Islet precursor cell (in vitro differentiated cells): ENCODE measurements around the gene FREM2.
A peak's percentile ranks its signal among the peaks of the same experiment; 100 is the strongest.

ENCODE experiments used
- DNase-seq: peaks from one replicate; pipeline ENCODE4 v3.0.0-alpha.2; 2018

Gene FREM2

GRCh38 chr13:38687246-38688229 is 661 bp downstream of the FREM2 start:
- peak; percentile 76 for DNase-seq

- DNase-seq, result no peak
These were observed 1.8 kb downstream of the FREM2 start for GRCh38 chr13:38688674-38689073.

GRCh38 chr13:38690231-38690630 is 3.4 kb downstream of the FREM2 start:
- DNase-seq, result no peak

GRCh38 chr13:38693168-38693567 is 6.3 kb downstream of the FREM2 start:
- DNase-seq, result no peak

- no peak for DNase-seq
These were observed 6.8 kb downstream of the FREM2 start for GRCh38 chr13:38693641-38694040.

GRCh38 chr13:38697197-38697596 is 10.3 kb downstream of the FREM2 start:
- no peak for DNase-seq

- peak; percentile 63 for DNase-seq
These were observed 10.9 kb downstream of the FREM2 start for GRCh38 chr13:38697628-38698333.

GRCh38 chr13:38700051-38700450 is 13.2 kb downstream of the FREM2 start:
- no peak for DNase-seq

GRCh38 chr13:38702669-38703068 is 15.8 kb downstream of the FREM2 start:
- no peak for DNase-seq

- no peak for DNase-seq
These were observed 16.4 kb downstream of the FREM2 start for GRCh38 chr13:38703255-38703654.

GRCh38 chr13:38705365-38705764 is 18.5 kb downstream of the FREM2 start:
- DNase-seq, result no peak

- DNase-seq, result no peak
These were observed 20.6 kb downstream of the FREM2 start for GRCh38 chr13:38707460-38707859.

- no peak for DNase-seq
These were observed 26.2 kb downstream of the FREM2 start for GRCh38 chr13:38713046-38713445.

- no peak for DNase-seq
These were observed 31.5 kb downstream of the FREM2 start for GRCh38 chr13:38718374-38718773.

- peak; percentile 55 for DNase-seq
These were observed 43.5 kb downstream of the FREM2 start for GRCh38 chr13:38730332-38730731.

GRCh38 chr13:38733146-38733545 is 46.3 kb downstream of the FREM2 start:
- no peak for DNase-seq

GRCh38 chr13:38735665-38736440 is 49.0 kb downstream of the FREM2 start:
- DNase-seq, result peak; percentile 87

GRCh38 chr13:38743466-38743865 is 56.6 kb downstream of the FREM2 start:
- no peak for DNase-seq

- DNase-seq, result peak; percentile 68
These were observed 65.8 kb downstream of the FREM2 start for GRCh38 chr13:38752686-38753085.

GRCh38 chr13:38753878-38754277 is 67.0 kb downstream of the FREM2 start:
- peak; percentile 67 for DNase-seq

- no peak for DNase-seq
These were observed 68.9 kb downstream of the FREM2 start for GRCh38 chr13:38755793-38756192.

GRCh38 chr13:38758277-38758676 is 71.4 kb downstream of the FREM2 start:
- DNase-seq, result peak; percentile 57

- DNase-seq, result no peak
These were observed 72.5 kb downstream of the FREM2 start for GRCh38 chr13:38759390-38759789.
